ENCODE measurements around the gene TBXAS1. TPM values are rescaled to one million over a fixed set of nuclear protein-coding genes. Genes with fewer than 3 reads are reported as not detected.

TBXAS1 gene
- total and polyA plus RNA-seq, 2 donors (not counting 3 experiments of a cell fraction or from before 2014, with no cell fraction given), result 2.1 to 4.3 TPM

- no peak for FAIRE-seq
- POLR2A ChIA-PET, result no interaction called here
These were observed 11.8 kb upstream of the TBXAS1 start for GRCh38 chr7:139817249-139817648.

GRCh38 chr7:139820089-139820488 is 9.0 kb upstream of the TBXAS1 start:
- Histone ChIP-seq H3K4me2 (ENCODE audit: insufficient read depth, low read length) (no peak overlapping the region), H3K36me3 (ENCODE audit: control insufficient read depth in 2 of 2, extremely low read depth in 1 of 2, insufficient read depth in 2 of 2, low read length in 2 of 2) (no peaks in the 10 kb centered on the region), H3K9ac (replicated peaks; ENCODE audit: extremely low read depth, insufficient read depth, low read length) (no peak overlapping the region), H2AFZ (ENCODE audit: low read depth, low read length) (no peak overlapping the region), H3K9me3 (replicated peaks; ENCODE audit: control insufficient read depth, insufficient read depth, low read length) (no peaks in the 10 kb centered on the region), H3K4me3 (replicated peaks in 1 of 3; ENCODE audit: insufficient read depth in 1 of 3, low read depth in 1 of 3, low read length in 3 of 3) (no peak overlapping the region), H3K27ac (ENCODE audit: insufficient read depth, low read depth, low read length) (no peak overlapping the region), H3K4me1 (ENCODE audit: control insufficient read depth, extremely low read depth, insufficient read depth, low read length) (no peaks in the 10 kb centered on the region), H4K20me1 (replicated peaks; ENCODE audit: control insufficient read depth, extremely low read depth, insufficient read depth, low read length) (no peaks in the 10 kb centered on the region), H3K27me3 (ENCODE audit: control insufficient read depth in 2 of 2, insufficient read depth in 2 of 2, low read length in 2 of 2) (peaks cover 14 to 27% of the 10 kb centered on the region in 2 experiments), H3K79me2 (ENCODE audit: control insufficient read depth, insufficient read depth, low read length) (no peaks in the 10 kb centered on the region), H3K9me1 (replicated peaks; ENCODE audit: control insufficient read depth, extremely low read depth, insufficient read depth, low read length) (no peaks in the 10 kb centered on the region)
- FAIRE-seq (no peak), DNase-seq (ENCODE audit: low read depth, low spot score) (no peak)
- dilution Hi-C loops (cut with MboI; ENCODE audit: extremely low pct_ligation_motif_present, low sequenced_read_pairs), result no loop called here
- intact Hi-C loops (cut with micrococcal nuclease), result no loop called here
- ChIA-PET CTCF (no interaction called here), POLR2A (no interaction called here)
- TF ChIP-seq JUN (IDR thresholded peaks at IDR 0.05; ENCODE audit: borderline replicate concordance, insufficient read depth, insufficient read length, low read depth), result no peak
- TF ChIP-seq MYC (IDR thresholded peaks at IDR 0.05; ENCODE audit: low read depth, low read length), result no peak
- TF ChIP-seq GATA2 (IDR thresholded peaks at IDR 0.05; ENCODE audit: insufficient read depth, insufficient read length, low read depth, low read length), result no peak
- no peak for TF ChIP-seq POLR2AphosphoS5 (IDR thresholded peaks at IDR 0.05; ENCODE audit: insufficient read depth, low read depth, low read length)
- TF ChIP-seq, protein P1, sequence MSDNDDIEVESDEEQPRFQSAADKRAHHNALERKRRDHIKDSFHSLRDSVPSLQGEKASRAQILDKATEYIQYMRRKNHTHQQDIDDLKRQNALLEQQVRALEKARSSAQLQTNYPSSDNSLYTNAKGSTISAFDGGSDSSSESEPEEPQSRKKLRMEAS (IDR thresholded peaks at IDR 0.05; ENCODE audit: insufficient read depth, insufficient read length), result no peak
- TF ChIP-seq, protein P2, sequence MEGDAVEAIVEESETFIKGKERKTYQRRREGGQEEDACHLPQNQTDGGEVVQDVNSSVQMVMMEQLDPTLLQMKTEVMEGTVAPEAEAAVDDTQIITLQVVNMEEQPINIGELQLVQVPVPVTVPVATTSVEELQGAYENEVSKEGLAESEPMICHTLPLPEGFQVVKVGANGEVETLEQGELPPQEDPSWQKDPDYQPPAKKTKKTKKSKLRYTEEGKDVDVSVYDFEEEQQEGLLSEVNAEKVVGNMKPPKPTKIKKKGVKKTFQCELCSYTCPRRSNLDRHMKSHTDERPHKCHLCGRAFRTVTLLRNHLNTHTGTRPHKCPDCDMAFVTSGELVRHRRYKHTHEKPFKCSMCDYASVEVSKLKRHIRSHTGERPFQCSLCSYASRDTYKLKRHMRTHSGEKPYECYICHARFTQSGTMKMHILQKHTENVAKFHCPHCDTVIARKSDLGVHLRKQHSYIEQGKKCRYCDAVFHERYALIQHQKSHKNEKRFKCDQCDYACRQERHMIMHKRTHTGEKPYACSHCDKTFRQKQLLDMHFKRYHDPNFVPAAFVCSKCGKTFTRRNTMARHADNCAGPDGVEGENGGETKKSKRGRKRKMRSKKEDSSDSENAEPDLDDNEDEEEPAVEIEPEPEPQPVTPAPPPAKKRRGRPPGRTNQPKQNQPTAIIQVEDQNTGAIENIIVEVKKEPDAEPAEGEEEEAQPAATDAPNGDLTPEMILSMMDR (IDR thresholded peaks at IDR 0.05; ENCODE audit: extremely low read depth in 1 of 2, insufficient read depth in 1 of 2, low read depth in 1 of 2, low read length in 2 of 2), result no peak
- TF ChIP-seq FOS (IDR thresholded peaks at IDR 0.05; ENCODE audit: borderline replicate concordance, insufficient read depth, low read length), result no peak
- no peak for TF ChIP-seq EZH2 (IDR thresholded peaks at IDR 0.05; ENCODE audit: borderline replicate concordance, low read depth, low read length, severe bottlenecking)
- TF ChIP-seq POLR2A (IDR thresholded peaks at IDR 0.05; ENCODE audit: low read depth, low read length), result no peak
- no TSS peak for BruUV-seq (replicated peaks)

More at GRCh38 chr7:139817249-139817648, 11.8 kb upstream of the TBXAS1 start:
- intact Hi-C loops (cut with micrococcal nuclease) (no loop called here), dilution Hi-C loops (cut with MboI; ENCODE audit: extremely low pct_ligation_motif_present, low sequenced_read_pairs) (no loop called here)
- no peak overlapping the region for H3K4me2 ChIP-seq (ENCODE audit: insufficient read depth, low read length)
- H3K4me1 ChIP-seq (ENCODE audit: control insufficient read depth, extremely low read depth, insufficient read depth, low read length), result no peaks in the 10 kb centered on the region
- peaks cover 13 to 20% of the 10 kb centered on the region in 2 experiments for H3K27me3 ChIP-seq (ENCODE audit: control insufficient read depth in 2 of 2, insufficient read depth in 2 of 2, low read length in 2 of 2)
- DNase-seq (ENCODE audit: low read depth, low spot score), result no peak
- no peaks in the 10 kb centered on the region for H3K36me3 ChIP-seq (ENCODE audit: control insufficient read depth in 2 of 2, extremely low read depth in 1 of 2, insufficient read depth in 2 of 2, low read length in 2 of 2)
- H3K79me2 ChIP-seq (ENCODE audit: control insufficient read depth, insufficient read depth, low read length), result no peaks in the 10 kb centered on the region
- no peaks in the 10 kb centered on the region for H3K9me3 ChIP-seq (replicated peaks; ENCODE audit: control insufficient read depth, insufficient read depth, low read length)
- CTCF ChIA-PET, result interaction anchor here (1.0 kb wide), 1 partner anchor 172 kb away, joined by 3 read pairs; no protein-coding TSS in a partner anchor
- TF ChIP-seq FOS (IDR thresholded peaks at IDR 0.05; ENCODE audit: borderline replicate concordance, insufficient read depth, low read length) (no peak), EZH2 (IDR thresholded peaks at IDR 0.05; ENCODE audit: borderline replicate concordance, low read depth, low read length, severe bottlenecking) (no peak), MYC (IDR thresholded peaks at IDR 0.05; ENCODE audit: low read depth, low read length) (no peak), POLR2A (IDR thresholded peaks at IDR 0.05; ENCODE audit: low read depth, low read length) (no peak), JUN (IDR thresholded peaks at IDR 0.05; ENCODE audit: borderline replicate concordance, insufficient read depth, insufficient read length, low read depth) (no peak), POLR2AphosphoS5 (IDR thresholded peaks at IDR 0.05; ENCODE audit: insufficient read depth, low read depth, low read length) (no peak)
- TF ChIP-seq, protein P2 (IDR thresholded peaks at IDR 0.05; ENCODE audit: extremely low read depth in 1 of 2, insufficient read depth in 1 of 2, low read depth in 1 of 2, low read length in 2 of 2), result no peak
- H3K9ac ChIP-seq (replicated peaks; ENCODE audit: extremely low read depth, insufficient read depth, low read length), result no peak overlapping the region
- H2AFZ ChIP-seq (ENCODE audit: low read depth, low read length), result no peak overlapping the region
- no peak overlapping the region for H3K27ac ChIP-seq (ENCODE audit: insufficient read depth, low read depth, low read length)
- no TSS peak for BruUV-seq (replicated peaks)
- no peaks in the 10 kb centered on the region for H3K9me1 ChIP-seq (replicated peaks; ENCODE audit: control insufficient read depth, extremely low read depth, insufficient read depth, low read length)
- no peak overlapping the region for H3K4me3 ChIP-seq (replicated peaks in 1 of 3; ENCODE audit: insufficient read depth in 1 of 3, low read depth in 1 of 3, low read length in 3 of 3)
- H4K20me1 ChIP-seq (replicated peaks; ENCODE audit: control insufficient read depth, extremely low read depth, insufficient read depth, low read length), result no peaks in the 10 kb centered on the region
